Measurements from ENCODE around the gene PTPRJ.

GRCh38 chr11:47991266-47991830 lies 11.0 kb downstream of the PTPRJ start:
- no peak for TF ChIP-seq CTCF (IDR thresholded peaks at IDR 0.05)
- TF ChIP-seq POLR2A (IDR thresholded peaks at IDR 0.05): no peak

Data from vagina (tissue), 2 donors.